Upper lobe of left lung (tissue), 6 donors: ENCODE results near the gene CHD9. TPM values are rescaled to one million over a fixed set of nuclear protein-coding genes. Genes with fewer than 3 reads are reported as not detected.
"Not testable (repeated sequence)": the region's sequence is repeated elsewhere in the genome, so short reads cannot be mapped to it uniquely, and the experiment has no call there.

Source experiments
- ATAC-seq, 2 donors: fragments of 200-7000 bp; cut with Tn5 transposase; one replicate each; pipeline ENCODE4 v1.9.1; 2022; ENCODE audit warnings: mild to moderate bottlenecking in 2 of 2, moderate library complexity in 2 of 2; ENCODE audit not compliant: low FRiP score in 2 of 2
- DNase-seq, 2 donors: peaks; one replicate each; pipeline ENCODE4 v3.0.0-alpha.2; 2019 to 2020
- H3K27ac ChIP-seq, 4 donors: fragments of 200-600 bp; sonication (generic); one replicate each; pipeline ENCODE4 v1.5.1; 2016 to 2019
- H3K27me3 ChIP-seq, 4 donors: fragments of 200-600 bp; sonication (generic); one replicate each; pipeline ENCODE4 v1.5.1; 2017 to 2019
- H3K36me3 ChIP-seq, 4 donors: fragments of 200-600 bp; sonication (generic); one replicate each; pipeline ENCODE4 v1.5.1; 2016 to 2019
- H3K4me1 ChIP-seq, 4 donors: fragments of 200-600 bp; sonication (generic); one replicate each; pipeline ENCODE4 v1.5.1; 2018 to 2019
- H3K4me3 ChIP-seq, 4 donors: fragments of 200-600 bp; sonication (generic); one replicate each; pipeline ENCODE4 v1.5.1; 2017 to 2019; ENCODE audit warnings: mild to moderate bottlenecking in 2 of 4, moderate library complexity in 1 of 4
- H3K9me3 ChIP-seq, 4 donors: fragments of 200-600 bp; sonication (generic); one replicate each; pipeline ENCODE4 v1.5.1; 2018 to 2019
- EP300 ChIP-seq, 4 donors: sonication (generic); formaldehyde crosslinking; IDR thresholded peaks; one replicate each; pipeline ENCODE4 v1.5.1; 2017; ENCODE audit warnings: antibody characterized with exemption in 4 of 4, control low read depth in 2 of 4
- POLR2A ChIP-seq, 4 donors: fragments of 450-650 bp; IDR thresholded peaks; one replicate each; pipeline ENCODE4 v1.5.1; 2016 to 2017; ENCODE audit warnings: antibody characterized with exemption in 4 of 4, mild to moderate bottlenecking in 2 of 4
- POLR2AphosphoS5 ChIP-seq, 2 donors: sonication (generic); formaldehyde crosslinking; IDR thresholded peaks; one replicate each; pipeline ENCODE4 v1.5.1; 2017; ENCODE audit warnings: antibody characterized with exemption in 2 of 2
- WGBS, 2 donors: methylation state at CpG; one replicate each; pipeline ENCODE4 v1.1.5; 2017 to 2018; 5-methylcytosine and 5-hydroxymethylcytosine counted together
- total RNA-seq, 6 donors: library from RNA; depleted of rRNA in 4 of 6; stranded (reverse); fragments of >200 nt in 4 of 6; gene quantifications; one replicate each; pipeline versions ENCODE4 v1.1.0 to v1.2.1, GENCODE V29; 2016 to 2021
- TF ChIP-seq, protein P1 (sequence below), 6 experiments: fragments of 450-650 bp in 4 of 6; fragments of 200-600 bp in 2 of 6; sonication (generic) in 2 of 6; IDR thresholded peaks; one replicate each; pipeline ENCODE4 v1.5.1; 2016 to 2019; ENCODE audit warnings: antibody characterized with exemption in 6 of 6
- donor health status: DM: no; HTN: no; CAD: no; lungs with moderate emphysema.
- donor health status: DM: no; HTN: yes; CAD: no; lungs with severe emphysema.

Gene CHD9
- total RNA-seq, 6 donors from 2014 or later: 55.6 to 98.8 (median 68.3) TPM

DNA sequence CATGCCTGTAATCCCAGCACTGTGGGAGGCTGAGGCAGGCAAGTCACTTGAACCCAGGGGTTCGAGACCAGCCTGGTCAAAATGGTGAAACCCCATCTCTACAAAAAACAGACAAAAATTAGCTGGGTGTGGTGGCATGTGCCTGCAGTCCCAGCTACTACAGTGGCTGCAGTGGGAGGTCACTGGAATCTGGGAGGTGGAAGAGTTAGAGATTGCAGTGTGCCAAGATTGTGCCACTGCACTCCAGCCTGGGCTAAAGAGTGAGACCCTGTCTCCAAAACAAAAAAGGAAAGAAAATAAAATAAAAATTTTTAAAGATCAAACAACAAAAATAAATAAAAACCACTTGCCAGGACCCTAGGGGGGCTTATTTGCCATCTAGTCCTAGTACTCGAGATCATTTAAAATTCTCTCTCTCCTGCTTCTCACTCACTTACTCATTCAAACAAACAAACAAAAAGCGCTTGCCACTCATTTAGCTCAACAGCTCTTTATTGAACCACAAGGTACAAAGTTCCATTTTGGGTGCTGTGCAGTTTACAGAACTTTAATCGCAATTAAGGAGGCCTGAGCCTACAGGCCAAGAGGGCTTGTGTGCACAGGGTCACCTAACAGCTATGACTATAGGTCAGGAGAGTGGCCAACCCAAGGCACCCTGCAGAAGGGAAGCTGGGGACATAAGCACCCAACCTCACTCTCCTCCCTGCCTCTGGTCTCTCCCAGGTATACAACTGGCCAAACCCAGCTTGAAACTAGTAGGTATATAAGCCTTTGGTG lies 6.5 kb upstream of the CHD9 start:
- H3K36me3 ChIP-seq: no peaks in the 10 kb centered on the region
- H3K4me3 ChIP-seq: no peak overlapping the region
- H3K27me3 ChIP-seq: no peaks in the 10 kb centered on the region
- peaks cover 3 to 19% (median 7%) of the 10 kb centered on the region in 4 donors for H3K4me1 ChIP-seq
- H3K27ac ChIP-seq: no peak overlapping the region
- DNase-seq: no peak
- no peaks in the 10 kb centered on the region for H3K9me3 ChIP-seq
- ATAC-seq: no peak
- TF ChIP-seq EP300 (IDR thresholded peaks at IDR 0.05) (no peak), POLR2A (IDR thresholded peaks at IDR 0.05) (no peak), POLR2AphosphoS5 (IDR thresholded peaks at IDR 0.05) (no peak)
- TF ChIP-seq, protein P1, sequence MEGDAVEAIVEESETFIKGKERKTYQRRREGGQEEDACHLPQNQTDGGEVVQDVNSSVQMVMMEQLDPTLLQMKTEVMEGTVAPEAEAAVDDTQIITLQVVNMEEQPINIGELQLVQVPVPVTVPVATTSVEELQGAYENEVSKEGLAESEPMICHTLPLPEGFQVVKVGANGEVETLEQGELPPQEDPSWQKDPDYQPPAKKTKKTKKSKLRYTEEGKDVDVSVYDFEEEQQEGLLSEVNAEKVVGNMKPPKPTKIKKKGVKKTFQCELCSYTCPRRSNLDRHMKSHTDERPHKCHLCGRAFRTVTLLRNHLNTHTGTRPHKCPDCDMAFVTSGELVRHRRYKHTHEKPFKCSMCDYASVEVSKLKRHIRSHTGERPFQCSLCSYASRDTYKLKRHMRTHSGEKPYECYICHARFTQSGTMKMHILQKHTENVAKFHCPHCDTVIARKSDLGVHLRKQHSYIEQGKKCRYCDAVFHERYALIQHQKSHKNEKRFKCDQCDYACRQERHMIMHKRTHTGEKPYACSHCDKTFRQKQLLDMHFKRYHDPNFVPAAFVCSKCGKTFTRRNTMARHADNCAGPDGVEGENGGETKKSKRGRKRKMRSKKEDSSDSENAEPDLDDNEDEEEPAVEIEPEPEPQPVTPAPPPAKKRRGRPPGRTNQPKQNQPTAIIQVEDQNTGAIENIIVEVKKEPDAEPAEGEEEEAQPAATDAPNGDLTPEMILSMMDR (IDR thresholded peaks at IDR 0.05): no peak
- 75 to 79% methylated on average over 4 of the region's 4 CpGs for WGBS, 2 donors

DNA sequence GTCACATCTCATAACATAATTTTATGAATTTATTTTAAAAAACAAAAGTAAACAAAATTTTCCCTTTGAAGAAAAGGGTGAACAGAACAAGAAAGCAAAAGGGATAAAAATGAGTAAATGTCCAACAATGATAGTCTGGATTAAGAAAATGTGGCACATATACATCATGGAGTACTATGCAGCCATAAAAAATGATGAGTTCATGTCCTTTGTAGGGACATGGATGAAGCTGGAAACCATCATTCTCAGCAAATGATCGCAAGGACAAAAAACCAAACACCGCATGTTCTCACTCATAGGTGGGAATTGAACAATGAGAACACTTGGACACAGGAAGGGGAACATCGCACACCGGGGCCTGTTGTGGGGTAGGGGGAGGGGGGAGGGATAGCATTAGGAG lies 3.5 kb upstream of the CHD9 start:
- H3K27me3 ChIP-seq, H3K27ac ChIP-seq, ATAC-seq, DNase-seq, H3K4me3 ChIP-seq, H3K36me3 ChIP-seq, H3K9me3 ChIP-seq: not testable (repeated sequence)
- peaks cover 14 to 37% (median 20%) of the 10 kb centered on the region in 4 donors for H3K4me1 ChIP-seq
- 87 to 94% methylated on average over 3 to 4 of the region's 4 CpGs for WGBS, 2 donors

DNA sequence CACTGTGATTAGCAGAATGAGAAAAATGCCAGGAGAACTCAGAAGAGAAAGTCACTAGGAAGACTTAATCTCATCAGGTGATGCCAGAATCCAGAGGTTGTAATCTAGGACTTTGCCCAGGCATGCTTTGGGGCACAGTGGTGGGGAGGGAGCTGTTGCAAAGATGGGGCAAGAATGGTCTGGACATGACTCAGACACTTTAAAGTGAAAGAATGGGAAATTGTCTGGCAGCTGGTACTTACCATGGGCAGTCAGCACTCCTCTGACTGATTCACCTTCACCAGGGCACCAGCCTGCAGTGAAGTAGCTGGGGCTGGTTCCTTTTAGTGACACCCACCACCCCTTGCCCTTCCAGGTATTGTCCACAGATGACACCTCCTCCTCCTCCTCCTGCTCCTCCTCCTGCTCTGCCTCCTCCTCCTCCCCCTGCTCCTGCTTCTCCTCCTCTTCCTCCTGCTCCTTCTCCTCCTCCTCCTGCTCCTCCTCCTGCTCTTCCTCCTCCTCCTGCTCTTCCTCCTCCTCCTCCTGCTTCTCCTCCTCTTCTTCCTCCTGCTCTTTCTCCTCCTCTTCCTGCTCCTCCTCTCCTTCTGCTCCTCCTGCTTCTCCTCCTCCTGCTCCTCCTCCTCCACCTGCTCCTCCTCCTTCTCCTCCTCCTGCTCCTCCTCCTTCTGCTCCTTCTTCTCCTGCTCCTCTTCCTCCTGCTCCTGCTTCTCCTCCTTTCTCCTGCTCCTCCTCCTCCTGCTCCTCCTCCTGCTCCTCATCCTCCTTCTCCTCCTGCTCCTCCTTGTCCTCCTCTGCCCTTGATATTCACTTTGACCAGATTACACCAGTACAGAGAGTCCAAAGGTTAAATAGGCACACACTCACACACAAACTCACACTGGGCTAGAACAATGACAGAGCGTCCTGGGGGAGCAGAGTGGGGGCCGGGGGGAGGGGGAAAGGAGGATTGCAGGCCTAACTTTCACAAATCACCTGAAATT lies 2.0 kb upstream of the CHD9 start, which contains the start of gene CHD9NB:
Gene CHD9NB, minus strand, starts transcription at position 379 of the 983 bp plus-strand sequence. CDS start 8,739 bp downstream, outside the sequence.
- peak within 1 kb of the TSS in 2 of 4 donors; percentile 7 to 25 for H3K27ac ChIP-seq
- H3K4me1 ChIP-seq: peaks cover 23 to 51% (median 30%) of the 10 kb centered on the region in 4 donors
- H3K4me3 ChIP-seq: no peak within 1 kb of the TSS
- H3K9me3 ChIP-seq: no peaks in the 10 kb centered on the region
- no peaks in the 10 kb centered on the region for H3K36me3 ChIP-seq
- 46% methylated on average over 2 of the region's 2 CpGs; no CpG with 5 or more reads in 1 of the 2 donors for WGBS, 2 donors
- DNase-seq (peak in 1 of 2 donors; percentile 51), ATAC-seq (peak; percentile 39 to 47)
- TF ChIP-seq, protein P1 (IDR thresholded peaks at IDR 0.05): peak in 1 of 6 experiments; percentile 9
- TF ChIP-seq POLR2A (IDR thresholded peaks at IDR 0.05) (no peak), POLR2AphosphoS5 (IDR thresholded peaks at IDR 0.05) (peak in 1 of 2 donors; percentile 27)
- H3K27me3 ChIP-seq: no peaks in the 10 kb centered on the region

DNA sequence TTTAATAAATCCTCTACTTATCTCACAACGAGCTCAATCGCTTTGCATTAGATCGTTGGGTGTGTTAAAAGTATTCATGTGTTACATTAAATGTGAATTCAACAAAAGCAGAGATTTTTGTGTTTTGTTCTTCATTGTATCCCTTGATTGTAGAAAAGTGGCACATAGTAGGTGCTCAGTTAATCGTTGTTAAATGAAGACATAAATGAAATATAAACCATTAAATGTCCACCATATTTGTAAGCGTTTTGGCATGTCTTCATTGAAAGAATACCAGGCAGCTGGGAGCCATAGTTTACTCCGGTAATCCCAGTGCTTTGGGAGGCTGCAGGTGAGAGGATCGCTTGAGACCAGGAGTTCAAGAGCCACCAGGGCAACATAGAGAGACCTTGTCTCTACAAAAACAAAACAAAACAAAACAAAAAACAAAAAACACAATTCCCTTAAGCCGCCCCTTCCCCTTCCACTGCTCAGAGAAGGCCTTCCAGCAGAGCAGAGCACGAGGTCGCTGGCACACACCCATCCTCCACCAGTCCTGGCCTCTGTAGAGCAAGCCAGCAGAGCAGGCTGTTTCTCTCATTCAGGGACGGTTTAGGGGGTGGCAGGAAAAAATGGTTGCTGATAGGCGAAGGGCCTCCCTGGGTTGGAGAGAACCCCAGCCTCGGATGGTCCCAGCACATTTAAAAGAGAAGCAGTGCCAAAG lies 673 bp upstream of the CHD9 start:
- DNase-seq (peak in 1 of 2 donors; percentile 49), ATAC-seq (peak; percentile 36 to 56)
- H3K9me3 ChIP-seq: no peaks in the 10 kb centered on the region
- H3K27me3 ChIP-seq: no peaks in the 10 kb centered on the region
- no peaks in the 10 kb centered on the region for H3K36me3 ChIP-seq
- H3K4me3 ChIP-seq: peak overlapping the region in 3 of 4 donors; percentile 63 to 70 (median 67)
- H3K27ac ChIP-seq: peak overlapping the region; percentile 87 to 95 (median 90)
- WGBS, 2 donors: 54 to 55% methylated on average over 13 of the region's 13 CpGs
- TF ChIP-seq POLR2A (IDR thresholded peaks at IDR 0.05) (no peak), POLR2AphosphoS5 (IDR thresholded peaks at IDR 0.05) (no peak), EP300 (IDR thresholded peaks at IDR 0.05) (no peak)
- TF ChIP-seq, protein P1 (IDR thresholded peaks at IDR 0.05): no peak
- peaks cover 23 to 57% (median 35%) of the 10 kb centered on the region in 4 donors for H3K4me1 ChIP-seq
